HPDE6-E6E7 (cell line): ENCODE measurements around the gene PEX26.
"Not testable (repeated sequence)": the region's sequence is repeated elsewhere in the genome, so short reads cannot be mapped to it uniquely, and the experiment has no call there.

ENCODE experiments used
- DNase-seq: peaks from one replicate; pipeline ENCODE4 v3.0.0; 2011; ENCODE audit warnings: missing footprints; ENCODE audit errors: extremely low spot score

PEX26 gene

GRCh38 chr22:18077639-18078328 is at the start of gene PEX26:
TSS of gene PEX26 (plus strand) at chr22:18077990. CDS start at chr22:18078377, 387 bp downstream.
- peak; percentile 92 for DNase-seq

DNA sequence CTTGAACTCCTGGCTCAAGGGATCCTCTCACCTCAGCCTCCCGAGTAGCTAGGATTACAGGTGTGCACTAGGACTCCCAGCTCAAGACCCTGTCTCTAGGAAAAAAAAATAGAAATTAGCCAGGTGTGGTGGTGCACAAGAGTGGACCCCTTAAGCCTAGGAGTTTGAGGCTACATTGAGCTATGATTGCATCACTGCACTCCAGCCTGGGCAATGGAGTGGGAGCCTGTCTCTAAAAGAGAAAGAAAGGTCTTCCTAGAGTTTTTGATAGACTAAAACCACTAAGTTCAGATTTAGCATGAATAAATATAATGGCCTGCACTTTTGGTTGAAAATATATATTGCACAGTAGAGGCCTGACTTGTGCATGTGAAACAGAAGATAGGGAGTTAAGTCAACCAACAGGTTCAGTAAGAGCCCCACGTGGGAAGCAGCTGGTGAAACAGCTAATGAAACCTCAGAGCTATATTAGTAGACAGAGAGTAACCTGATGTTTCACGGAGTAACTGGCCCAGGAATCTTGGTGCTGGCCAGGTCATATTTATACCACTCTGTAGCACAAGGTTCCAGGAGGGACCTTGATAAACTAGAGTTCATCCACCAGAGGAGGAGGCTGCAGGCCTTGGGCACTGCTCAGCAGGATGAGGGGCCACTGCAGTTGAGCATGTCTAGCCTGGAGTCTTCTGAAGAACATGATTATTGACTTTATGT is 48.8 kb upstream of the PEX26 start:
- no peak for DNase-seq

- DNase-seq = no peak
These were observed 48.0 kb upstream of the PEX26 start for GRCh38 chr22:18029686-18030267.

DNA sequence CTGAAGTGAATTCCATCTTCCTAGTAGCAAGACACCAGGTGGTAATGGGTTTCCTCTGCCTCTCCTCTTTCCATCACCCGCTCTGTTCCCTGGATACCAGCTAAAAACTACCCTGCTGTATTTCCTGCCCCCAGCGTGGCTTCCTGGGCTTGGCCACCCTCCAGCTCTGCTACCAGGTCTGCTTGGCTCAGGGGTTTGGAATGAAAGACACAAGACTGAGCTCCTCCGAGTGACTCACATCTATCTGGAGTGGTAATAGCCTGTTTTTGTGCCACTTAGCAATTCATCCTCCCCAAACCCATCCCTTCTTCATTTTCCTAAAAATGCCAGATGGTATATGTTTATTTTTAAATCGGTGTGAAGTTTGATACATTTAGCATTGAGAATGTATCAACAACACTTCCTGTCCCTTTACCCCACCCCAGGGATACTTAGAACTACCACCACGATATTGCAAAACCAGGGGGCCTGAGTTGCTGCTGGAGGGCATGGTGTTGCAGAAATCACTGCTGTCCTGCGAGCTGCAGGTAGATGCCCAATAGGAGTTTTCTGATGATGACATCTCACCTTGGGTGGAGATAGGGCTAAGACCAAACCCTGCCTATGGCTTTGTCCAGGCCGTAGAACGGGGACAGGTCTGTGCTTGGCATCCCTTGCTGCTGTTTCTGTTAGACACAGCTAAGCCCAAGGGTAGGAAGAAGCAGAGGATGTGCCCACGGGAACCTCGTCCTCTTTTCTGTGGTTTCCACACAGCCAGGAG is 45.9 kb upstream of the PEX26 start:
- DNase-seq = peak; percentile 87

DNA sequence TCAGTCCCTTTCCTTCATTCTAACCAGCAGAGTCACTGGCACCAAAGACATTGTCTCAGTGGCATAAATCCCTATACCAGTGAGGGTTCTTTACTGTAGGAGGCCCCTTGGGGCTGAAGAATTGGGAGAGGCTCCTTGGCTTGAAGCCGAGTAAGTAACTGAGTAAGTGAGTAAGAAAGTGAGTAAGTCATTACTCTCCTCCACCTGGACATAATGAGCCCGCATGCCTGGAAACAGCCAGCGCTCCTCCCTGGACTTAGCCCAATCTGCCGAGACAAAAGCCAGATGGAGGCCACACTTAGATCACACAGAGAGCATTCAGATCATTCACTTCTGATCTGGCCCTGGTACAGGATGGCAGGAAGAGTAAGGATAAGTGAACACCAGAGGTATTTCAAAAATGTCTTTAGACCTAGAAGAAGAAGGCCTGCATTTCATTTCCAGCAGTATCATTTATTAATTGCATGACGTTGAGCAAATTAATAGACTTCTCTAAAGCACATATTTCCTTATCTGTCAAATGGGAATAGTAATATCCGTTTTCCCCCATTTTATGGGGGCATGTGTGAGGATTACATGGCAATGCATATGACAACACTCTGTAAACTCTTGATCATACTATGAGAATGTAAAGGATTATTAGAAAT is 45.2 kb upstream of the PEX26 start:
- peak; percentile 88 for DNase-seq

DNA sequence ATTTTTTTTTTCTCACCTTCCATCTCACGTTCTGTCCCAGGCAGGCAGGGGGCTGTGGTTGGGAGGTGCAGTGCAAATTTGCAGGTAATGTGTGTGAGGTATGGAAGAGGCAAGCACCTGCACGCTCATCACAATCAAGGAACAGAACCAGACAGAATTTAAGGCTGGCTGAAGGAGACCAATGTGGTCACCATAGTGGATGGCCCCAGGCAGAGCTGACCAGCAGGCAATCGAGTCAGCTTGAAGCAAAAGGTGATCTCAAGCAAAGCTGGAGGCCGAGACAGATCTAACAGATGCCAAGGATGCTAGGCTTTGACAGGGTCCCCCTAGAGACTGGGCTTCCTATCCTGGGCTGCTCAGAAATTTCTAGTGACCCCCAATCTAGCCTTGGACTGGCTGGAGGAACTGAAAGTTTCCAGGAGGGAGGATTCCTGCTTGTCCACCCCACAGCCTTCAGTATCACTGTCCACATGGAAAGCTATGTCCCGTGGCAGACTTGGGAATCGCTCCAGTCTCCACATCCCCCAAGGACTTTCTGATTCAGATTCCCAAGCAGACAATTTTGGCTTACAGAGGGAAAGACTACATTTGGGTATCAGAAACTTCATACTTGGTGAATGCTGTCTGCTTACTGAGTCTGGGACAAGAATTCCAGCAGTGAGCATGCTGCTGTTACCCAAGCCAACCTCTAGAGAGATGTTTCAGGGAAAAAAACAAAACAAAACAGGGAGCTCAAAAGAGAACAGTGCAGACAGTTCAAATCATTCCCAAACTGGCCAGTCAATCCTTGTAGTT is 44.4 kb upstream of the PEX26 start:
- DNase-seq = no peak

GRCh38 chr22:18034076-18034475 is 43.7 kb upstream of the PEX26 start:
- no peak for DNase-seq

DNA sequence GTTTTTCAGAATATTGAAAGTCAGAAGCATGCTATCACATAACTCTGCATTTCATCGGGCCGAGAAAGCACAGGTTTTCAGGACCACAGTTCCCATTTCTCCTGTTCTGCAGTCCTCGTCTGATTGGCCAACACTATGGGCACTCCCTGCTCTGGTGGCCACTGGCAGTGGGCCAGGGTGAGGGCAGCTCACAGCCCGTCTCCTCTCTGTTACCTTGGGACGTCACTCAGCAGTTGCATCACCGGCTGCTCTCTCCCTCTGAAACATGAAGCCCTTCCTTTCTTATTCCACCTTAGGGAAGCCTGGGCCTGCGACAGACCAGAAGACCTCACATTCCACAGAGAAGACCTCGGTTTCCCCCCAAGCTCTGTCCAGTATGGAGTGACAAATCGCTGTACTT is 42.0 kb upstream of the PEX26 start:
- DNase-seq = peak; percentile 49

- DNase-seq = not testable (repeated sequence)
These were observed 36.9 kb upstream of the PEX26 start for GRCh38 chr22:18040898-18041297.

GRCh38 chr22:18042685-18043084 is 35.1 kb upstream of the PEX26 start:
- no peak for DNase-seq

DNA sequence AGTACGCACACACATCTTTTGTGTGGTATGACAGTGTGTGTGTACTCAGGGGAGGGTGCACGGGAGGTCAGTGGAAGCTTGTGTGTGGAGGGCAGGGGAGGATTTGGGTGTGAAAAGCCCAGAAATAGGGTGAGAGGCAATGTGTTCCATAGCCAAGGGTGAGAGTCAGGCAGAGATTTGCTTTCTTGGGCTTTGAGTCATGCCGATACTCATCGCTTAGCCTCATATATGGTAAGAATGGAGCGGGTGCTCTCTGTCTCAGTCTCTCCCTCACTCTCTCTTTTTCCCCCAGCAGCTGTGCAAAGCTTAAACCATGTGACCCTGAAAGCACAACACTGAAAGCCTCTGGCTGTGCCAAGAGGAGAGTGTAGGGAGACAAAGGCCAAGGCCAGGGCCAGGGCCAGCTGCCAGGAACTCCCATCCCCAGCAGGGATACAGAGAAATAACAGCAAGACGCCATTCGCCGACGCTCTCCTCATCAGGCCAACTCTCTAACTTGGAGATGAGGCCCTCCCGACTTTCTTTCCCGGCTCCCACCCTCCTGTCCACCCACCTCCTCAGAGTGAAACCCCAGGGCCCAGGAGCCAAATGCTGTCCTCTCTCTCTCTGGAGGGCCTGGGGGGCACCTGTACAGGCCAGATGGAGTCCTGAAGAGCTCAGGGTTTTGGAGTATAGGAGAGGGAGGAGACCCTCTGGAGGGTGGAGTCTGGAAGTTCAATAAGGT is 33.1 kb upstream of the PEX26 start:
- no peak for DNase-seq

- DNase-seq = no peak
These were observed 32.0 kb upstream of the PEX26 start for GRCh38 chr22:18045794-18046193.

GRCh38 chr22:18048041-18048440 is 29.7 kb upstream of the PEX26 start:
- DNase-seq = no peak

- DNase-seq = no peak
These were observed 29.3 kb upstream of the PEX26 start for GRCh38 chr22:18048441-18048898.

DNA sequence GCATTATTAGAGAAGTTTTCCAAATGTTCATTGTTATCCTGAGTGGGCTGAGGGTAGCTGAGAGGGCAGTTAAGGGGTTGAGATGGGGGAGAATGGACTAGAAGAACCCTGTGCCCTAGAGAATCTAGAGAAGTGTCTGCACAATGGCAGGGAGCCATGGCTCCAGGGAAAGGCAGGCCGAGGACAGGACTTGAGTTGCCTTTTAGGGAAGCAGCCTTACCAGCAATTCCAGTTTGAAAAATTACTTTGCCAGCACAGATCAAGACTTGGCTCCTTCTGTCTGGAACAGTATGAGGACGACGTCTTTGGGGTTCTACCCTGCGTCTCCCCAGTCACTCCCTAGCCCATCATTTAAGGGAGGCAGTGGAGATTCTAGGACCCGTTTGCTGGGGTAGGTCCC is 27.7 kb upstream of the PEX26 start:
- no peak for DNase-seq

DNA sequence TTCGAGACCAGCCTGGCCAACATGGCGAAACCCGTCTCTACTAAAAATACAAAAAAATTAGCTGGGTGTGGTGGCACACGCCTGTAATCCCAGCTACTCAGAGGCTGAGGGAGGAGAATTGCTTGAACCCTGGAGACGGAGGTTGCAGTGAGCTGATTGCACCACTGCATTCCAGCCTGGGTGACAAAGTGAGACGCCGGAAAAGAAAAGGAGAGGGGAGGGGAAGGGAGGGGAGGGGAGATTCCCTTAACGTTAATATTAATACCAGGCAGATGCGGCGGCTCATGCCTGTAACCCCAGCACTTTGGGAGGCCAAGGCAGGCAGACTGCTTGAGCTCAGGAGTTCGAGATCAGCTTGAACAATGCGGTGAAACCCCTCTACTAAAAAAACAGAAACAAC is 26.7 kb upstream of the PEX26 start:
- not testable (repeated sequence) for DNase-seq

DNA sequence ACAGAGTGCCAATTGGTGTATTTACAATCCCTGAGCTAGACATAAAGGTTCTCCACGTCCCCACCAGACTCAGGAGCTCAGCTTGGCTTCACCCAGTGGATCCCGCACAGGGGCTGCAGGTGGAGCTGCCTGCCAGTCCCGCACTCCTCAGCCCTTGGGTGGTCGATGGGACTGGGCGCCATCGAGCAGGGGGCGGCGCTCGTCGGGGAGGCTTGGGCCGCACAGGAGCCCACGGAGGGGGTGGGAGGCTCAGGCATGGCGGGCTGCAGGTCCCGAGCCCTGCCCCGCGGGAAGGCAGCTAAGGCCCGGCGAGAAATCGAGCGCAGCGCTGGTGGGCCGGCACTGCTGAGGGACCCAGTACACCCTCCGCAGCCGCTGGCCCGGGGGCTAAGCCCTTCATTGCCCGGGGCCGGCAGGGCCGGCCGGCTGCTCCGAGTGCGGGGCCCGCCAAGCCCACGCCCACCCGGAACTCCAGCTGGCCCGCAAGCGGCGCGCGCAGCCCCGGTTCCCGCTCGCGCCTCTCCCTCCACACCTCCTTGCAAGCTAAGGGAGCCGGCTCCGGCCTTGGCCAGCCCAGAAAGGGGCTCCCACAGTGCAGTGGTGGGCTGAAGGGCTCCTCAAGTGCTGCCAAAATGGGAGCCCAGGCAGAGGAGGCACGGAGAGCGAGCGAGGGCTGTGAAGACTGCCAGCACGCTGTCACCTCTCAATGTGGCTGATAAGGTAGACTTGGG is 24.4 kb upstream of the PEX26 start:
- DNase-seq = not testable (repeated sequence)

- DNase-seq = no peak
These were observed 22.1 kb upstream of the PEX26 start for GRCh38 chr22:18055619-18056160.

DNA sequence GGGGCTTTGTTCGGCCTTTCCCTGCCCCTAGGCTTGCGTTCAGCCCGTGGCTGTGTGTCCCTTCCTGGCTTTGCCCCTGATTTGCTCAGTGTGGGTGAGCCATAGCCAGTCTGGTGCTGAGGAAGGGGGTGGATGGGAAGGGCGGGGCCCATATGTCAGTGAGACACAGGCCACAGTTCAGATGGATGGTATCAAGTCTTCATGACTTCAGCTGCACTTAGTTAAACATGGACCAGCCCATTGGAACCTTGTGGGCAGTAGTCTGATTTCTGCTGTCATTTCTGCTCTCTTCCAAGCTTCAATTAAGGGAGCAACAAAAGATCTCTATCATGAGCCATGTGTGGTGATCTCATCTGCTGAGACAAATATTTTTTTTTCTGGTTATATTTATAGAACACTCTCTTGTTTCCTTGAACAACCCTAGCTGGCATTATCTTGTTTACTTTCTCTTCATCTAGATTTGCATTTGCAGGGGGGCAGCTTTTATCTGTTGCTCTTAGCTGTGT is 21.6 kb upstream of the PEX26 start:
- DNase-seq = no peak
